HG03108 (cell line): ENCODE data around the gene HYDIN.
"Not testable (repeated sequence)": the region's sequence is repeated elsewhere in the genome, so short reads cannot be mapped to it uniquely, and the experiment has no call there.

Source experiments
- ATAC-seq: cut with Tn5 transposase; IDR thresholded peaks from one replicate; pipeline ENCODE4 v1.9.1; 2021; ENCODE audit warnings: moderate library complexity; ENCODE audit not compliant: unreplicated experiment

Gene HYDIN

DNA sequence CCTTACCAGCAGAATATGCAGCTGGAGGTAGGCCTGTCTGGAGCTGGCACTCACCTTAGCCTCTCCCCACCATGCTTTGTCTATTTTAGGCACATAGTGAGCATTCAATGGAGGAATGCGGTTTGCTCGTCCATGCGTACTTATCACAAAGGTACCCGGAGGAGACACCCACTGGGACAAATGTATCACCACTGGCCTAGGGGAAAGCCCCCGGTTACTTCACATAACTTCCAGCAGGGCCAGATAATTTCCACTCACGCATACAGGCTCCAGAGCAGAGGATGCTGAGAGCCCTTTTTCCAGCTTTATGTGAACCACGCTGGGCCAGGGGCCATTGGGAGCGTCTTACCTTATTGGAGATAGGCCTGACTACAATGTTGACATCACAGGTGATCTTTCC is 348.2 kb downstream of the HYDIN start:
- ATAC-seq: not testable (repeated sequence)

DNA sequence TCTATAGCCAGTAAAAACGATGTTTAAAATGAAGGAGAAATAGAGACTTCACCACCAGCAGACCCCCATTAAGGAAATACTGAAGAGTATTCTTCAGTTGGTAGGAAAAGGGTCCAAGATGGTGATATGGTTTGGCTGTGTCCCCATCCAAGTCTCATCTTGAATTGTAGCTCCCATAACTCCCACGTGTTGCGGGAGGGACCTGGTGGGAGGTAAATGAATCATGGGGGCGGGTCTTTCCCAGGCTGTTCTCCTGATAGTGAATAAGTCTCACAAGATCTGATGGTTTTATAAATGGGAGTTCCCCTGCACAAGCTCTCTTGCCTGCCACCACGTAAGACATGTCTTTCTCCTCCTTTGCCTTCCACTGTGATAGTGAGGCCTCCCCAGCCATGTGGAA is 352.6 kb downstream of the HYDIN start:
- not testable (repeated sequence) for ATAC-seq

DNA sequence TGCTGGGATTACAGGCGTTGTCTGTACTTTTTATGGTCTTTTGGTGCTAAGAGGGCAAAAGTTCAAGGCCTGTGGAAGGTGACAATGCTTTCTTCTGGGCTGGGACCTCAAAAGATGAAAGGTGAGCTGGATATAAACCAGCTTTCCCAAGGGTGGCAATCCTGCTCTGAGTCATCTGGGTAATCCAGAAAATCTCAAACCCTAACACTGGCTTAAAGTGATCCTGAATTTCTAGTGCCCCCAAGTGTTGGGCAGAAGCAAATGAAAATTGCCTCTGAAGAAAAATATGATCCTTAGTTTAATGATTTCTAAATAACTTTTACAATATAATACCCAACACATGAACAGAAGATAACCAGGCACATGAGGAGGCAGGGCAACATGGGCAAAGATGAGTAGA is 354.1 kb downstream of the HYDIN start:
- not testable (repeated sequence) for ATAC-seq

DNA sequence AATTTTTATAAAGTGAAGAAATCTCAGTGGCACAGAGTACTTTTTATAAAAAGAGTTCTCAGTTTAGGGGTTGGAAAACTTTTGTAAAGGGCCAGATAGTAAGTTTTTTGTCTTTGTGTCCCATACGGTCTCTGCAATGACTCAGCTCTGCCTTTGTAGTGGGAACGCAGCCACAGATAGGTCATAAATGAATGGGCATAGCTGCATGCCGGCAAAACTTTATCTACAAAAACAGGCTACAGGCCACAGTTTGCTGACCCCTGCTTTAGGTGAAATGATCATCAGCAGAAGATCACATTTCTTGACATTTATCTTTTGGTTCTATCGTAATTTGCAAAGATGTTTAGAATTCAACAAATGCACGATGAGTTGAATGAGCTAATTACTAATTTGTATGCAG is 365.8 kb downstream of the HYDIN start:
- not testable (repeated sequence) for ATAC-seq

DNA sequence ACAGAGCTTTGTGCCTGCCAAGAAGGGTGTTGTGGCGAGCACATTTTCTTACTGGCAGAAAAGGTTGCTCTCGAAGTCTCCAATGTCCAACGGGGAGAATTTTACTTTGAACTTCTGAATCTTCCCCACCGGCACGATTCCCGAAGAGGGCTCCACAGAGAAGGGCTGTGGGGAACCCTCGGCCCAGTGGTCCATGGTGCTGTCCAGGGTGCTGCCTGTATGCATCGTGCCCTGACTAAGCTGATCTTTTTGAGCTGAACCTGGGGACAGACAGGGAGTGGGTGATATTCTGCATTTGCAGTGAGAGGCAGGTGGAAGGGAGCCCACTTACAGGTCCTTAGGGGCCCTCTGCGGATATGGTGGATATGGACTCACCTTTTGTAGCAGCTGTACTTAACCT is 368.5 kb downstream of the HYDIN start:
- not testable (repeated sequence) for ATAC-seq

DNA sequence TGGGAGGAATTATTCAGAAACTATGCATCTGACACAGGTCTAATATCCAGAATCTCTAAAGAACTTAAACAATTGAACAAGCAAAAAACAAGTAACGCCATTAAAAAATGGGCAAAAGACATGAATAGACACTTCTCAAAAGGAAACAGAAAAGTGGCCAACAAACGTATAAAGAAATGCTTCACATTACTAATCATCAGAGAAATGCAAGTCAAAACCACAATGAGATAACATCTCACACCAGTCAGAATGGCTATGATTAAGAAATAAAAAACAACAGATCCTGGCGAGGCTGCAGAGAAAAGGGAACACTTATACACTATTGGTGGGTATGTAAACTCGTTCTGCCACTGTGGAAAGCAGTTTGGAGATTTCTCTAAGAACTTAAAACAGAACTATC is 379.2 kb downstream of the HYDIN start:
- not testable (repeated sequence) for ATAC-seq

DNA sequence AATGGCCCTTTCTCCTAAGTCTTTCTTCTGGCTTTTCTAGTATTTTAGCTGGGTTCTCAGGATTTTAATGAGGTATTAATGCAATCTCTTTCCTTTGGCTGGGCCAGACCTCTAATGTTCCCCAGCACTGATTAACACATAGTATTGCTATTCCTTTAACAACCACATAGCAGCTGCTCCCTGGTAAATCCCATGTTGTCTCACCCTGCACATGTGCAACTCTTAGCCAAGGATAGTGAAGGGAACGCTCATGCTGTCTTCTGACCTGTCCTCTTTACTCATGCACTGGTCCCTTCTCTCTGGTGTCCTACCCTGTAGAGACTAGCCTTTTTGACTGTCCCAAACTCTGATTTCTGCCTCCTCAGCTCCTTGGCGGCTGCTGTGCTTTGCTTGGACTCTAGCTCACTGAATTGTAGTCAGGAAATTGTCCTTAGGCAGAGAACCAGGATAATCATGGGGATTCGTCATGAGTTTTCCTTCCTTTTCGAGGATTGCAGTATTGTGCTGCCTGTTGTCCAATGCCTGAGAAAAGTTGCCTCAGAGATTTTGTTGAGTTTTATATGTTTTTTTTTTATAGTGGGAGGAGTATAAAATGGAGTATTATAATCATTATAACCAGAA is 406.9 kb downstream of the HYDIN start:
- ATAC-seq: not testable (repeated sequence)

DNA sequence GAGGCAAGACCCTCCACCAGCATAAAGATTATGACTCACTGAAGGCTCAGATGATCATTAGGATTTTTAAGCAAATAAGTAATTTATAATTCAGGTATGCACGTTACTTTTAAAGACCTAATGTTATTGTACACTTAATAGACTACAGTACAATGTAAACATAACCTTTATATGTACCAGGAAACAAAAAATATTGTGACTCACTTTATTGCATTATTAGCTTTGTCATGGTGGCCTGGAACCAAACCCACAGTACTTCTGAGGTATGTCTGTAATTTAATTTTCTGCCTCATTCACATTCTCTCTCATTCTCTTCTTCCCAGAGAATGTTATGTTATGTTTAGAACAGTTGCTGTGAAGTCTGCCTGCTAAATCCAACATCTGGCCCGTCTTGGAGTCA is 407.8 kb downstream of the HYDIN start:
- not testable (repeated sequence) for ATAC-seq

DNA sequence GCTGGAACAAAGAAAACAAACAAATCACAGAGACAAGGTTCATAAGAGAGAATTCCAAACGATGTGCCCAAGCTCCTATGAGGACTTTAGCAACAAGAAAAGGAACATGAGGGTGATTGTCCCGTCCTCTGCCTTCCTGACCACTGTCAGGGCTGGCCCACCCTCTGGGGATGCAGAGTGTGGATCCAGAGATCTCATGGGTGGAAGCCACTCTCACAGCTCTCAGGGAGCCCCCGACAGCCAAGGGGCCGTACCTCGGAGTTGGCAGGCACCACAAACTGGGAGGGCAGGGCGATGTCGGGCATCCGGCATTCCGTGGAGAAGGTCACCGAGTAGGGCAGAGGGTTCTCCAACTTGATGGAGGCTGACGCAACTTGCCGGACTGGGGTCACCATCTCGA is 412.4 kb downstream of the HYDIN start:
- not testable (repeated sequence) for ATAC-seq

DNA sequence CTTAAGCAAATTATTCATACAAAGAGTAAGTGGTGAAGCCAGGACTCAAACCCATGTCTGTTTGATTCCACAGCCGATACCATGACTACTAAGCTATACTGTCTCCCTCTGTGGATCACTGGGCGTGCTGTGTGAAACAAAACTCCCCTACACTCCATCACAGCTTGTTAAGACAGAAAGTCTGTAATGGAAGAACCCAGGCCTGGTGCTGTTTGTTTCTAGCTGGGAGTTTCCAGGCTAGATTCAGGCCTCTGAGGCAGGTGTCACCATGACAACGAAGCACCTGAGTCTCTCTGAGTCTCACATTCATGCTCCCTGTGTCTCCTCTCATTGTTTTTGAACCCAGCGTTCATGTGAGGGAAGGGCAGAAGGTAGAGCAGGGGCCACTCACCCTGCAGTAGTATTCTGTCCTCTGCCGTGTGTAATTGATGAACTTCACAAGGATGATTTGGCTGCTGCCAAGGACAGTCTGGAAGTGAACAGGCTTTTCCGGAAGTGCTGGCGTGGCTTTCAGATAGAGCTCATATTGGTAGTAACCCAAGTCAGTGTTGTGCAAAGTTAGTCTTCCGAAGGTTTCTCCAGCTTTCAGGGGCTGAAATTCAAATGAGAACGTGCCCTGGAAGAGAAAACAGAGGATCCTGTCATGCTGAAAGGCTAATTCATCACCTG is 421.0 kb downstream of the HYDIN start:
- no peak for ATAC-seq

DNA sequence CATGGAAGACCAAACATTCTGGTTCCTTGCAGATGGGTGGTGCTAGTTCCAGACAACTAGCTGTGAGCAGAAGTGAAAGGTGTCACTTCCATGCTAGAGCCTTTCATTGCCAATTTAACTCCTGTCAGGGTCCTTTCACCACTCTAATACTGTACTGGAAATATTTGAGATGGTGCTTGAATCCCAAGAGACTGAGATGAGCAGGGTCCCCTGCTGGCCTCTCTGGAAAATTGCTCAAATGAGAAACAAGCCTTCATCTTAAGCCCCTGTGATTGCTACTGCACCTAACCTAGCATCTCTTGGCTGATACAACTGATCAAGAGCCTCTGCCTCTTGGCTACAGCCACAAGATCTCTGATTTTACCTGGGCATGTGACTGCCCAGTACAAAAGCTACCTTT is 422.2 kb downstream of the HYDIN start:
- ATAC-seq: no peak

DNA sequence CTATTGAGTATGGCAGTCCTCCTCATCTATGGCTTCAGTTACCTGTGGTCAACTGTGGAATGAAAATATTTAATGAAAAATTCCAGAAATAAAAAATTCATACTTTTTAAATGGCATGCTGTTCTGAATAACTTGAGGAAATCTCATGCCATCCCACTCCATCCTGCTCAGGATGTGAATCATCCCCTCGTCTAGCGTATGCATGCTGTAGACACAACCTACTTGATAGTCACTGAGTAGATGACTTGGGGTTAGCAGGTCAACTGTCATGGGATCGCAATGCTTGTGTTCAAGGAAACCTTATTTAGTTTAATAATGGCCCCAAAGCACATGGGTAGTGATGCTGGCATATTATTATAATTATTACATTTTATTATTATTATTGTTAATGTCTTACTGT is 424.7 kb downstream of the HYDIN start:
- ATAC-seq: no peak

DNA sequence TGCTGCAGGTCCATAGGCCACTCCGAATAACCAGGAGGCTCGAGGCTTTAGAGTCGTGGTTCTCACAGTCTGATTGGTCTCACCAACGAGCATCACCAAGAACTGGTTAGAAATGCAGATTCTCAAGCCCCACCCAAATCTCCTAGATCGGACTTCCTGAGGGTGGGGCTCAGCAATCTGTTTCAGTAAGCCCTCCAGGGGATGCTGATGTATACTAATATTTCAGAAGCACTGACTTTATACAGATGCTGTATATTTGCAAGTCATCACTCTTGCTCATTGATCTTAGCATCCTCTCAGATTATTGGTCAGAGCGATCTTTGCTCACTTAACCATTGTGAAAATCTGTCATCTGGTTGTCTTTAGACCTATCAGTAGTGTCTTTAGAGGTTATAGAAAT is 425.1 kb downstream of the HYDIN start:
- no peak for ATAC-seq

DNA sequence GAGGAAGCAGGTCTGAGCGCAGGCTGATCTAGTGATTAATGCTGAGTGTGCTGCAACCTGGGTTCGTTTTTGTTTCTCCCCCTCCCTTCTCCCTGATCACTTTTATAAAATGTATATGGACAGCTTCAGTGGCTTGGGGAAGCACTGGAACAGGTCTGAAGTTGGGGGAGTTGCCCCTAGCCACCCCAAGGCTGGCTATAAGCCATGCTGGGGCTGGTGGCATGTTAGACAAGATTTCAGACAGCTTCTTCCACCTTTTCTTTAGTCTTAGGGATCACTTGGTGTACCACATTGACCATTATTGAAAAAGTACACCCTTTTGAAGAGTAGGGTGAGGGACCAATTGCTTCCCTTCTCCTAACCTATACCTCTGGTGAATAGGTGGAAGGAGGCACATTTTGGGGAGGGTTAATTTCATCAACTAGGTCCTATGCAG is 425.8 kb downstream of the HYDIN start:
- ATAC-seq: no peak

DNA sequence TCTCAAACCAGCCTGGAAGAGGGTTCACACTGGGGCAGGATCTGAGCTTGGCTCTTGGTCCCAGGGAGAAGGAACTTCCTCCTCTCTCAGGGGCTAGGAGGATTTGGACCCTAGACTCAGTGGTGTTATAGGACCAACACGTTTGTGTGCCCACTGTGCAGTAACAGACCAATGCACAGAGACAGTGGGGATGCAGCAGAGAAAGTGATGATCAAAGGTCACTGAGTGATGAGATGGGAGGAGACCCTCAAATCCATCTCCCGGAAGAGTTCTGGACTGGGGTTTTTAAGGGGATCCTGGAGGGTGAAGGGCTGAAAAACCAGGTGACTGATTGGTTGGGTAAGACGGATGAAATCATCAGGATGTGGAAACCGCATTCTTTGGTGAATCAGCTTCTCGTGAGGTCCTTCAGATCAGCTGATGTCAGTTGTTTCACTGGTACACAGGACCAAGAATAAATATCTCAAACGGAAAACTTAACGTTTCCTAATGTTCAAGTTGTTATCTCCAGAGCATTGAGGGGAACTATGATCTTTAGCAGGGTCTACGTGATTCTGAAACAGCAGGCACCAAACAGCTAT is 426.3 kb downstream of the HYDIN start:
- ATAC-seq: no peak

DNA sequence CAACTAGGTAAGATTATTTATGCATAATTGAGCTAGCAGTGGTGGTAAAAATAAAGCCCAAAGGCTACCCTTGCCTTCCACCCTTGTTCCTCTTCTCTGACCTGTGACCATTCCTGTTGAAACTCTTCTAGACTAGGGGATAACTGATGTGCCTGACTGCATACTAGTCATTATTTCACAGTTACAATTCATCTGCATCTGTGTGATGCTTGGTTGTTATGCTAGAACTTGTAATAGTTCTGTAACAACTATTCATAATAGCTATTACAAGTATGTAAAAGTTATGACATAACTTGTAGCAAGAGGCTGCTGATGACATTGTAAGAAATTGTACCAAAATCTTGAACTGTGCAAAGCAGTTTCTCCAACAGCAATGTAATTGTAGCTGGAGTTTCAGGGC is 427.2 kb downstream of the HYDIN start:
- no peak for ATAC-seq

DNA sequence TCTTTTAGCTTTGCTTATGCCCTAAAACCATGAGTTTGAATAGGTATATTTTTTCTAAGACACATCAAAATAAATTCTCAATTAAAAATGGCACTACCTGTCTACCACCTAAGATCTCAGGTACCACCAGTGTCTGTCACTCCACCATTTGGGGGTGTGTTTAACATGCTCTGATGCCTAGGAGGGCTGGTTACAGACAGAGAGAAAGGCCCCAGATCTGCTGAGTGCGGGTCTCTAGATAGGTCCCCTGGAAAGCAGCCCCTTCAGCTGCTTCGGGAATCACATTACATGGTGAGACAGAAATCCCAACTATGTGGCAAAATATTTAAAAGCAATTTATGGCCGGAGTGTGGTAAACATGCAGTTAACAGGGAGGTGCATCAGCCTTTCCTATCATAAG is 428.9 kb downstream of the HYDIN start:
- ATAC-seq: no peak

DNA sequence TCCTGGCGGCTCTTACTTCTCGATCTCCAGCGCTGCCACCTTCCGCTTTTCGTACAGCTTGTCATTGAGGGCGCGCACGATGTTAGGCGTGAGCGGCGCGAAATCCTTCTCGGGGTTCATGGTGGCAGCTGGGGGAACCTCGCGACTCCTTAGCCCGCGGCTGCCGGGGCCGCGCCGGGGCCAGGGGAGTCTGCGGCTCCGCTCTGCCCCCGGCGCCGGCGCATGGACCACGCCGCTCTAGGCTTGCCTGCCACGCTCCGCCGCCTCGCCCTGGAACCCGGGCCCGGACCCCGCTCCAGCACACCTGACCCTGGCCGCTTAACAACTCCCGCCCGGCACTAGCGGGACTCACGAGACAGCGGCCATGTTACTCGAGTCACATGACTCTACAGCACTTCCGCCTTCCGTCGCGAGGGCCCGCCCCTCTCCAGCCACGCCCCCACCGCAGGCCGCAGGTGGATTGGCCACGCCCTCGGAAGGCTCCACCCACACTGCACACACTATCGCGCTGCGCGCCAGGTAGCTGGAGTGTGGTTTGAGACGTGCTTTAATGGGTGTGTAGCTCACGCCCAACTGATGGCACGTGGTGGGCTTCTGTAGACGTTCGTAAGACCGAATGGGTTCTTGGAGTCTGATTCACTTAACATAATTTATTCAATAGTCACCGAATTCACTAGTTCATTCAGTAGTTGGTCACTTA is 429.6 kb downstream of the HYDIN start, which contains the start of gene VAC14:
VAC14 (minus strand) TSS at position 378 of the 700 bp plus-strand sequence; CDS start at position 120, 258 bp downstream.
- peak; percentile 89 for ATAC-seq

DNA sequence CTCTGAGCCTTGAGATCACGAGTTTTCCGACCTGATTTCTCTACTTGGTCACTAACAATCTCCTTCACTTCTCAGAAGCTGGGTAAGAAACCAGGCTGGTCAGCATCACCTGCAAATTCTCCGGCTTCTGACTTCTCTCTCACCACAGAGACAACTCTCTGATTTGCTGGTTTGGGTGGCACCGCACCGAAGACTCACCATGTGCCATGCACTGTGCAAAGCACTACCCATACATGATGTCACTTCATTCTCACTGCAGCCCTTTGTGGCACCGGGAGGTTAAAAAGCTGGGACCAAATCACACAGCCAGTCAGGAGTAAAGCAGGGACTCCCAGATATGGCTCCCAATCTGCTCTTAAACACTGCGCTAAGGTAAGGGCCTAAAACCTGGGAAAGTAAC is 430.2 kb downstream of the HYDIN start:
- no peak for ATAC-seq

DNA sequence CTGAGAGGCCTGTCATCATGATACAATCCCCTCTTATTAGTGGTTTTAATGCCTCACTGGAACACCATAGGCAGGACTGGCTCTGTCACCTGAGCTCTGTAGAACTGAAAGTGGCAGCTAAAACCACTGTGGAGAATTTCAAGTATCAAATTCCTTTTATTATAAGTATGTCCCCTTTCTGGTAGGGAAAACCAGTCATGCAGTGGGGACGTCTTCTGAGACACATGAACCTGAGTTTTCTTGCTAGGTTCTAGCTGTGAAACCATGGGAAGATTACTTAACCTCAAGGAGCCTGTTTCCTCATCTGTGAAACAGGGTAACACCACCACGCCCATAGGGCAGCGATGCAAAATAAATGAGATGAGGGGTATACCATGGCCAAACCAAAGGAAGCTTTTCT is 434.2 kb downstream of the HYDIN start:
- no peak for ATAC-seq

DNA sequence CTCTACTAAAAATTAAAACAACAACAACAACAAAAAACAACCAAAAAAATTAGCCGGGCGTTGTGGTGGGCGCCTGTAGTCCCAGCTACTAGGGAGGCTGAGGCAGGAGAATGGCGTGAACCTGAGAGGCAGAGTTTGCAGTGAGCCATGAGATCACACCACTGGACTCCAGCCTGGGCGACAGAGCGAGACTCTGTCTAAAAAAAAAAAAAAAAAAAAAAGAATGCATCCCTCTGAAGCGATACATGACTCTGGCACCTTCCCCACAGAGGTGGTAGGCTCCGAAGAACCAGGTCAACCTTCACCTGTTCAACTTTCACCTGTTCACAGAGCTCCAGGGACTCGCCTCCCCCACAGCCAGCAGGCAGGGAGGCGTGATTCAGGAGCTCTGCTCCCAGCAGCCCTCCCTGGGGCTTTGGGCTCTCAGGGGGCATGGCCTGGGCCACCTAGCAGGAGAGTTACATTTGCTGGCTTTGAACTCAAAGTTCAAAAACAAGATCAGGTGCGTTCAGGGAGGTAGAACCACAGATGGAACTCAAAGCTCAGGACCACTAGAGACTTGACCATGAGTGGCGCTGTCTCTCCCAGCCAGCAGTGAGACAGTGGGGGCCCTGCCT is 435.1 kb downstream of the HYDIN start:
- no peak for ATAC-seq
